ENCODE results near the gene UTS2R.

The UTS2R gene

GRCh38 chr17:82416264-82416663, 44.7 kb downstream of the UTS2R start:
- Histone ChIP-seq H3K27ac (no peak overlapping the region), H4K20me1 (ENCODE audit: insufficient read depth) (no peaks in the 10 kb centered on the region), H3K4me2 (no peak overlapping the region), H3K27me3 (ENCODE audit: insufficient read depth, low read depth) (no peaks in the 10 kb centered on the region), H2AFZ (ENCODE audit: low read depth) (no peak overlapping the region), H3K9ac (no peak overlapping the region), H3K79me2 (ENCODE audit: insufficient read depth, low read depth) (peaks cover 13% of the 10 kb centered on the region; the same call in 1 of the 2 replicates), H3K4me1 (ENCODE audit: low read depth, poor library complexity, severe bottlenecking) (peaks cover 39% of the 10 kb centered on the region), H3K4me3 (IDR thresholded peaks at IDR 0.05; ENCODE audit: insufficient read depth, low read depth, low read length) (no peak overlapping the region), H3K36me3 (ENCODE audit: insufficient read depth) (no peaks in the 10 kb centered on the region)
- no peak for TF ChIP-seq CTCF (conservative IDR thresholded peaks at IDR 0.05; ENCODE audit: low read depth, low read length)

DNA sequence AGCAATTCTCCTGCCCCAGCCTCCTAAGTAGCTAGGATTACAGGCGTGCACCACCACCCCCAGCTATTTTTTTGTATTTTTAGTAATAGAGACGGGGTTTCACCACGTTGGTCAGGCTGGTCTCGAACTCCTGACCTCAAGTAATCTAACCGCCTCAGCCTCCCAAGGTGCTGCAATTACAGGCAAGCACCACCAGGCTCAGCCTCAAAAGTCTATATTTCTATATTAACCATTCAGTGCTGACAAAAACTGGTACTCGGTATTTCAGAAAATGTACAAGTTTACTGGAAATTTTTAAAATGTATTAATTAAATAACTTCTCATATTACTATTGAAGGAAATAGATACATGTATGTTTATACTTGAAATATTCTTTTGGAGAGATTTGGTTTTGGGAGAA, 45.2 kb downstream of the UTS2R start:
- Histone ChIP-seq H3K79me2 (ENCODE audit: insufficient read depth, low read depth) (peaks cover 13% of the 10 kb centered on the region; the same call in 1 of the 2 replicates), H2AFZ (ENCODE audit: low read depth) (no peak overlapping the region), H3K36me3 (ENCODE audit: insufficient read depth) (no peaks in the 10 kb centered on the region), H3K9ac (no peak overlapping the region), H3K4me2 (no peak overlapping the region), H3K27me3 (ENCODE audit: insufficient read depth, low read depth) (no peaks in the 10 kb centered on the region), H4K20me1 (ENCODE audit: insufficient read depth) (no peaks in the 10 kb centered on the region), H3K4me1 (ENCODE audit: low read depth, poor library complexity, severe bottlenecking) (peaks cover 39% of the 10 kb centered on the region), H3K4me3 (IDR thresholded peaks at IDR 0.05; ENCODE audit: insufficient read depth, low read depth, low read length) (no peak overlapping the region), H3K27ac (no peak overlapping the region)
- no peak for TF ChIP-seq CTCF (conservative IDR thresholded peaks at IDR 0.05; ENCODE audit: low read depth, low read length)

- Histone ChIP-seq H4K20me1 (ENCODE audit: insufficient read depth) (no peaks in the 10 kb centered on the region), H3K36me3 (ENCODE audit: insufficient read depth) (no peaks in the 10 kb centered on the region), H3K4me3 (IDR thresholded peaks at IDR 0.05; ENCODE audit: insufficient read depth, low read depth, low read length) (no peak within 1 kb of the TSS), H3K9ac (peak within 1 kb of the TSS; percentile 72), H3K4me1 (ENCODE audit: low read depth, poor library complexity, severe bottlenecking) (peaks cover 39% of the 10 kb centered on the region), H3K79me2 (ENCODE audit: insufficient read depth, low read depth) (peaks cover 13% of the 10 kb centered on the region; the same call in 1 of the 2 replicates), H3K27me3 (ENCODE audit: insufficient read depth, low read depth) (no peaks in the 10 kb centered on the region), H3K4me2 (peak within 1 kb of the TSS; percentile 100), H2AFZ (ENCODE audit: low read depth) (peak within 1 kb of the TSS; percentile 67), H3K27ac (peak within 1 kb of the TSS; percentile 57)
- TF ChIP-seq CTCF (conservative IDR thresholded peaks at IDR 0.05; ENCODE audit: low read depth, low read length), result no peak
Measured at GRCh38 chr17:82418001-82418986, 46.7 kb downstream of the UTS2R start, which contains the start of the genes HEXD and OGFOD3. TSS of gene HEXD (plus strand) at chr17:82418347. CDS start at chr17:82419800, 1,453 bp downstream. TSS of gene OGFOD3 (minus strand) at chr17:82418586. CDS start at chr17:82418485, 101 bp downstream.

DNA sequence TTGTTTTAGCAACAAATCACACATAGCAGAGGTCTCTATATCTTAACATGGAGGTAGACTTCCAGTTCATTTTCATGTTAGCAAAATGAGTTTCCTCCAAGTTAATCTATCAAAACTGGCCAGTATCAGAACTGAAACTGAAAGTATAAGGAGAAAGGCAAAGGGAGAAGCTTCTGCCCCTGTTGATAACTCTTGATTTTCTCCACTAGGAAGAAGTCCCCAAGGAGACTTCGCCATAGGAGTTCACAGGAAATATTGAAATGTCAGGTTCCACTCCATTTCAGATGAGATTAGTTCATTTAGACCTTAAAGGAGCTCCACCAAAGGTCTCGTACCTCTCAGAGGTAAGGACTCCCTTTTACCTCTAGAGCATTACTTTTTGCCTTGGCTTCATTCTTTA, 48.0 kb downstream of the UTS2R start:
- TF ChIP-seq CTCF (conservative IDR thresholded peaks at IDR 0.05; ENCODE audit: low read depth, low read length), result no peak
- peaks cover 39% of the 10 kb centered on the region for H3K4me1 ChIP-seq (ENCODE audit: low read depth, poor library complexity, severe bottlenecking)
- H3K4me2 ChIP-seq, result peak overlapping the region; percentile 100
- H3K36me3 ChIP-seq (ENCODE audit: insufficient read depth), result no peaks in the 10 kb centered on the region
- no peak overlapping the region for H3K4me3 ChIP-seq (IDR thresholded peaks at IDR 0.05; ENCODE audit: insufficient read depth, low read depth, low read length)
- peak overlapping the region; percentile 67; the same call in 1 of the 2 replicates for H2AFZ ChIP-seq (ENCODE audit: low read depth)
- H4K20me1 ChIP-seq (ENCODE audit: insufficient read depth), result no peaks in the 10 kb centered on the region
- peak overlapping the region; percentile 31 for H3K27ac ChIP-seq
- H3K79me2 ChIP-seq (ENCODE audit: insufficient read depth, low read depth), result peaks cover 13% of the 10 kb centered on the region; the same call in 1 of the 2 replicates
- peak overlapping the region; percentile 72; the same call in 1 of the 2 replicates for H3K9ac ChIP-seq
- no peaks in the 10 kb centered on the region for H3K27me3 ChIP-seq (ENCODE audit: insufficient read depth, low read depth)

Measured in KMS-11 (cell line).